Measurements from ENCODE around the gene ANKRD63. TPM values are rescaled to one million over a fixed set of nuclear protein-coding genes. Genes with fewer than 3 reads are reported as not detected.

The ANKRD63 gene
- total RNA-seq, 2 experiments from 2014 or later = 0.37 TPM; not detected in 1

- H3K4me1 Mint-ChIP-seq (ENCODE audit: low read depth) = peaks cover 37% of the 10 kb centered on the region
- H3K4me3 Mint-ChIP-seq = peak overlapping the region; percentile 62
- H3K9me3 Mint-ChIP-seq (ENCODE audit: insufficient read depth) = no peaks in the 10 kb centered on the region
- DNase-seq (no peak), ATAC-seq (no peak)
- peaks cover 5% of the 10 kb centered on the region for H3K27me3 Mint-ChIP-seq (ENCODE audit: low read depth)
- ChIA-PET CTCF (interaction anchor here (0.7 to 6.5 kb wide), 11 partner anchors 9 to 84 kb away, joined by 3 to 129 read pairs (median 9); partner anchors contain the start of genes CCDC9B, DISP2 and PLCB2), POLR2A (interaction anchor here (1.7 kb wide), 1 partner anchor 12 kb away, joined by 5 read pairs; no protein-coding TSS in a partner anchor)
- H3K36me3 Mint-ChIP-seq (ENCODE audit: low read depth) = peaks cover 7% of the 10 kb centered on the region
- no peak overlapping the region for H3K27ac Mint-ChIP-seq
Measured at GRCh38 chr15:40325188-40325587, 42.3 kb upstream of the ANKRD63 start.

GRCh38 chr15:40323953-40324937 lies 41.4 kb upstream of the ANKRD63 start:
- H3K27ac Mint-ChIP-seq = no peak overlapping the region
- ChIA-PET CTCF (interaction anchor here (0.7 to 17.8 kb wide), 12 partner anchors 8 to 51 kb away, joined by 3 to 326 read pairs (median 14); partner anchors contain the start of genes CCDC9B, DISP2 and PLCB2), POLR2A (interaction anchor here (2.0 kb wide), 1 partner anchor 16 kb away, joined by 17 read pairs; the partner anchor contains the start of gene PLCB2)
- H3K36me3 Mint-ChIP-seq (ENCODE audit: low read depth) = peaks cover 7% of the 10 kb centered on the region
- peaks cover 8% of the 10 kb centered on the region for H3K27me3 Mint-ChIP-seq (ENCODE audit: low read depth)
- no peaks in the 10 kb centered on the region for H3K9me3 Mint-ChIP-seq (ENCODE audit: insufficient read depth)
- DNase-seq (peak; percentile 46), ATAC-seq (peak; percentile 7)
- H3K4me1 Mint-ChIP-seq (ENCODE audit: low read depth) = peaks cover 37% of the 10 kb centered on the region
- peak overlapping the region; percentile 62 for H3K4me3 Mint-ChIP-seq

- Mint-ChIP-seq H3K9me3 (ENCODE audit: insufficient read depth) (no peaks in the 10 kb centered on the region), H3K27ac (no peak within 1 kb of the TSS), H3K4me3 (peak within 1 kb of the TSS; percentile 73), H3K27me3 (ENCODE audit: low read depth) (peaks cover 8% of the 10 kb centered on the region), H3K36me3 (ENCODE audit: low read depth) (peaks cover 7% of the 10 kb centered on the region), H3K4me1 (ENCODE audit: low read depth) (peaks cover 31% of the 10 kb centered on the region)
- CTCF ChIA-PET = interaction anchor here (1.0 to 21.9 kb wide), 20 partner anchors 9 to 535 kb away, joined by 3 to 559 read pairs (median 4); partner anchors contain the start of genes ANKRD63, CCDC9B and PLCB2
- POLR2A ChIA-PET = interaction anchor here (0.6 to 2.0 kb wide), 4 partner anchors 9 to 69 kb away, joined by 3 to 17 read pairs (median 3); partner anchors contain the start of gene PLCB2
- ATAC-seq (peak; percentile 91), DNase-seq (peak; percentile 95)
Measured at GRCh38 chr15:40323239-40323952, 40.5 kb upstream of the ANKRD63 start, which contains the start of gene INAFM2. TSS of gene INAFM2 (plus strand) at chr15:40323692. CDS start at chr15:40324056, 364 bp downstream.

DNA sequence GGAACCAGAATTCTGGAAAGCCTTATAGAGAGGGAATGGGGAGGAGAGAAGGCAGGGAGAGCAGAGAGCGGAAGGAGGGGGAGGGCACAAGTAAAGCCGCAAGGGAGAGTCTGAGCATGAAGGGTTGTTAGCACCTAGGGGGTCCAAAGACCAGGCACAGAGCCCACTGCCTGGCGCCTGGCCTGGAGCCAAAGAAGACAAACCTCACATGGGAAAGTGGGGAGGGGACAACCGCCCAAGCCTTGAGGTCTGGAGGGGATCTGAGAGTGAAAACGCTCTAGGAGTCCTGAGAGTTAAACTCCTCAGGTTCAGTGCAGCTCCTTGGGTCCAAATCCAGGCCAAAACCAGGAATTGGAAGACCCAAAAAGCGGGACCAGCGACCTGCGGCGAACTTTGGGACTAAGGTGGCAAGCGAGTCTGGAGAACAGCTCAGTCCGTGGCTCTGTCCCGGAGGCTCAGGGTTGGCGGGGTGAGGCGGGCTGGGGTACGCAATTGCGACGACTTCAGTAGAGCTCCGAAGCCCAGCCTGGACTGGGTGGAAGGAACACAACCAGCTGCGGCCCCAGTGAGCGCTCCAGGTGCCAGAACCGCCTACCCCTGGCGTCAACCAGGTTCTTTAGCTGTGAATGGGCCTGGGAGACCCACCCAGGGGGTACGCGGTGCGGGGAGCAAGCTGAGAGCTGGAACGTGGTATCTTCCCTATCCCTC lies 39.8 kb upstream of the ANKRD63 start:
- peaks cover 12% of the 10 kb centered on the region for H3K27me3 Mint-ChIP-seq (ENCODE audit: low read depth)
- H3K27ac Mint-ChIP-seq = no peak overlapping the region
- POLR2A ChIA-PET = interaction anchor here (0.6 to 2.0 kb wide), 4 partner anchors 9 to 68 kb away, joined by 3 to 17 read pairs (median 3); partner anchors contain the start of gene PLCB2
- DNase-seq (no peak), ATAC-seq (no peak)
- peak overlapping the region; percentile 73 for H3K4me3 Mint-ChIP-seq
- H3K9me3 Mint-ChIP-seq (ENCODE audit: insufficient read depth) = no peaks in the 10 kb centered on the region
- peaks cover 31% of the 10 kb centered on the region for H3K4me1 Mint-ChIP-seq (ENCODE audit: low read depth)
- peaks cover 7% of the 10 kb centered on the region for H3K36me3 Mint-ChIP-seq (ENCODE audit: low read depth)
- CTCF ChIA-PET = interaction anchor here (1.0 to 21.9 kb wide), 21 partner anchors 9 to 535 kb away, joined by 3 to 559 read pairs (median 4); partner anchors contain the start of genes ANKRD63, CCDC9B and PLCB2

DNA sequence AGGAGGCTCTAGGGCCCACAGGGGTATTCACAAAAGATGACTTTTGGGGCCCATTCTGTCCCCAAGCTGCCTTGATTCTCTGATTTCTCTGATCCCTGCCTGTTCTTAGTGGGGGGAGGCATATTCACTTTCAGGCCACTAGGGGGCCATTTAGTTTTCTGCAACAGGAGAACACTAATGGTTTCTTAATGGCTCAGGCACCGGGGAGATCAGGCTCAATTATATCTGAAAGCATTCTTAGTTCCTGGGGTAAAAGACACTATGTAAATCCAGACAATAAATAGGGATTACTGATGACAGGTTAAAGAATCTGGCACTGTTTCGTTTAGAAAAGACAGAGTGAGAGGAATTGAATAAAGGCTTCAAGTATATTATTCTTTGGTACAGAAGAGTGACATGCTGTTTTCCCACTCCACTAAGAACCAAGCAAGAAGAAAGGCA lies 38.1 kb upstream of the ANKRD63 start:
- peaks cover 4% of the 10 kb centered on the region for H3K36me3 Mint-ChIP-seq (ENCODE audit: low read depth)
- POLR2A ChIA-PET = interaction anchor here (1.8 kb wide), 1 partner anchor 13 kb away, joined by 8 read pairs; the partner anchor contains the start of gene PLCB2
- no peak overlapping the region for H3K4me3 Mint-ChIP-seq
- peaks cover 25% of the 10 kb centered on the region for H3K27me3 Mint-ChIP-seq (ENCODE audit: low read depth)
- peak; percentile 17 for ATAC-seq
- no peak overlapping the region for H3K27ac Mint-ChIP-seq
- CTCF ChIA-PET = interaction anchor here (0.7 to 21.9 kb wide), 16 partner anchors 8 to 274 kb away, joined by 3 to 559 read pairs (median 4); partner anchors contain the start of genes CCDC9B, IVD and PLCB2
- no peaks in the 10 kb centered on the region for H3K9me3 Mint-ChIP-seq (ENCODE audit: insufficient read depth)
- peak; percentile 75 for DNase-seq
- peaks cover 30% of the 10 kb centered on the region for H3K4me1 Mint-ChIP-seq (ENCODE audit: low read depth)

GRCh38 chr15:40320409-40320808 lies 37.5 kb upstream of the ANKRD63 start:
- Mint-ChIP-seq H3K4me1 (ENCODE audit: low read depth) (peaks cover 29% of the 10 kb centered on the region), H3K9me3 (ENCODE audit: insufficient read depth) (no peaks in the 10 kb centered on the region), H3K27ac (no peak overlapping the region), H3K36me3 (ENCODE audit: low read depth) (peaks cover 4% of the 10 kb centered on the region), H3K4me3 (no peak overlapping the region), H3K27me3 (ENCODE audit: low read depth) (peaks cover 29% of the 10 kb centered on the region)
- ChIA-PET CTCF (interaction anchor here (1.0 to 21.9 kb wide), 13 partner anchors 9 to 281 kb away, joined by 3 to 559 read pairs (median 6); partner anchors contain the start of genes CCDC9B, IVD, PLCB2 and SRP14), POLR2A (interaction anchor here (1.8 kb wide), 1 partner anchor 13 kb away, joined by 8 read pairs; the partner anchor contains the start of gene PLCB2)
- no peak for DNase-seq
- no peak for ATAC-seq

DNA sequence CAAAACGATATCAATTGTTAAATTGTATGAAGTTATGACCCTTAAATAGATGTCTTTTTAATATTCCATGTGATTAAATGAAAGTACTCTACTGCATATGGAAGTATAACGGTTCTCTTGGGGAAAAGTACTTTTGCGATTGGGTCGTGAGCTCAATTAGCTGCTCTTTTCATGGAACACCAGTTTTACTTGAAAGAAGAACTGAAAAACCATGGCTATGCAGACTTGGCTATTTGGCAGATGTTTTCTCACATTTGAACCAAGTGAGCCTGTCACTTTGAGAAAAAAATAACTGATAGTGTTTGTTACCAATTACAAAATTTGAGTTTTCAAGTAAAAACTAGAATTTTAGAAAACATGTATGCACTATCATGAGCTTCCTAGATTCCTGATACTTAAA lies 34.7 kb upstream of the ANKRD63 start:
- no peaks in the 10 kb centered on the region for H3K9me3 Mint-ChIP-seq (ENCODE audit: insufficient read depth)
- ChIA-PET POLR2A (interaction anchor here (1.2 kb wide), 1 partner anchor 10 kb away, joined by 3 read pairs; the partner anchor contains the start of gene PLCB2), CTCF (interaction anchor here (1.5 to 21.9 kb wide), 4 partner anchors 7 to 41 kb away, joined by 5 to 559 read pairs (median 242); partner anchors contain the start of genes CCDC9B and PLCB2)
- no peak overlapping the region for H3K4me3 Mint-ChIP-seq
- DNase-seq (no peak), ATAC-seq (no peak)
- no peak overlapping the region for H3K27ac Mint-ChIP-seq
- no peaks in the 10 kb centered on the region for H3K36me3 Mint-ChIP-seq (ENCODE audit: low read depth)
- peaks cover 23% of the 10 kb centered on the region for H3K4me1 Mint-ChIP-seq (ENCODE audit: low read depth)
- peaks cover 45% of the 10 kb centered on the region for H3K27me3 Mint-ChIP-seq (ENCODE audit: low read depth)

GRCh38 chr15:40316931-40317330 lies 34.1 kb upstream of the ANKRD63 start:
- no peak for DNase-seq
- ATAC-seq = no peak
- ChIA-PET CTCF (interaction anchor here (1.5 to 21.9 kb wide), 4 partner anchors 7 to 41 kb away, joined by 5 to 559 read pairs (median 242); partner anchors contain the start of genes CCDC9B and PLCB2), POLR2A (interaction anchor here (1.2 kb wide), 1 partner anchor 9 kb away, joined by 3 read pairs; the partner anchor contains the start of gene PLCB2)
- peaks cover 17% of the 10 kb centered on the region for H3K4me1 Mint-ChIP-seq (ENCODE audit: low read depth)
- no peak overlapping the region for H3K27ac Mint-ChIP-seq
- H3K9me3 Mint-ChIP-seq (ENCODE audit: insufficient read depth) = no peaks in the 10 kb centered on the region
- H3K27me3 Mint-ChIP-seq (ENCODE audit: low read depth) = peaks cover 50% of the 10 kb centered on the region
- H3K4me3 Mint-ChIP-seq = no peak overlapping the region
- H3K36me3 Mint-ChIP-seq (ENCODE audit: low read depth) = no peaks in the 10 kb centered on the region

GRCh38 chr15:40314723-40315276 lies 31.9 kb upstream of the ANKRD63 start:
- no peak overlapping the region for H3K27ac Mint-ChIP-seq
- peaks cover 12% of the 10 kb centered on the region for H3K4me1 Mint-ChIP-seq (ENCODE audit: low read depth)
- DNase-seq = no peak
- H3K36me3 Mint-ChIP-seq (ENCODE audit: low read depth) = no peaks in the 10 kb centered on the region
- H3K27me3 Mint-ChIP-seq (ENCODE audit: low read depth) = peaks cover 56% of the 10 kb centered on the region
- POLR2A ChIA-PET = interaction anchor here (0.7 kb wide), 1 partner anchor 19 kb away, joined by 3 read pairs; no protein-coding TSS in a partner anchor
- CTCF ChIA-PET = interaction anchor here (1.2 to 21.9 kb wide), 5 partner anchors 10 to 39 kb away, joined by 3 to 559 read pairs (median 5); partner anchors contain the start of gene CCDC9B
- H3K9me3 Mint-ChIP-seq (ENCODE audit: insufficient read depth) = no peaks in the 10 kb centered on the region
- ATAC-seq = no peak
- no peak overlapping the region for H3K4me3 Mint-ChIP-seq
